Erythroblast (primary cell): ENCODE measurements around the gene PGLYRP4.
"Not testable (repeated sequence)": the region's sequence is repeated elsewhere in the genome, so short reads cannot be mapped to it uniquely, and the experiment has no call there.

Experiments
- DNase-seq, 2 experiments: peaks; one replicate each; lab custom pipeline; 2025; lab: John Stamatoyannopoulos, UW
- GATA1 ChIP-seq: IDR thresholded peaks from 2 replicates; pipeline ENCODE4 v1.6.1; 2011; ENCODE audit warnings: low read depth, mild to moderate bottlenecking, control low read depth, low read length, moderate library complexity
- POLR2A ChIP-seq: IDR thresholded peaks from 2 replicates; pipeline ENCODE4 v1.6.1; 2011; ENCODE audit warnings: mild to moderate bottlenecking, low read length

Gene PGLYRP4

DNA sequence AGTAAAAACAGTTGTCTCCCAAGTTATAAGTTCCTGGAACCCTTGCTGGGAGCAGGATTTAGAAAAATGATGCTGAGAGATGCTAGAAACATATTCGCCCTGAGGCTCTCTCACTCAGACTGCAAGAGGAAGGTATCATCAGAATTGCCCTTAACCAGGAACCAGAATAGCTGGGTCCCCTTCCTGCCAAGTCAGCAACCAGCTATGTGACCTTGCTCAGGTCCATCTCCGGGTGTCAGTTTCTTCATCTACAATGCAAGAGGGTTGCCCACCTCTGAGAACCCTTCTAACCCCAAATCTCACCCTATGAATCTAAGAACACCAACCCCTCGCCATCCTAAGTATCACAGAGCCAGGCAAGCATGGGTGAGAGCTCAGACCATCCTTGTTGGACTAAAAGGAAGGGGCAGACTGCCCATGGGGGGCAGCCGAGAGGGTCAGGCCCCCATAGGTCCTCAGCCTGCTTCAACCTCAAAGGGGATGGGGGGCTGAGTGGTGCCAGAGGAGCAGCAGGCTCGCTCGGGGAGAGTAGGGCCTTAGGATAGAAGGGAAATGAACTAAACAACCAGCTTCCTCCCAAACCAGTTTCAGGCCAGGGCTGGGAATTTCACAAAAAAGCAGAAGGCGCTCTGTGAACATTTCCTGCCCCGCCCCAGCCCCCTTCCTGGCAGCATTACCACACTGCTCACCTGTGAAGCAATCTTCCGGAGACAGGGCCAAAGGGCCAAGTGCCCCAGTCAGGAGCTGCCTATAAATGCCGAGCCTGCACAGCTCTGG, 8.6 kb upstream of the PGLYRP4 start:
- TF ChIP-seq GATA1 (no peak), POLR2A (no peak)
- DNase-seq = no peak

DNA sequence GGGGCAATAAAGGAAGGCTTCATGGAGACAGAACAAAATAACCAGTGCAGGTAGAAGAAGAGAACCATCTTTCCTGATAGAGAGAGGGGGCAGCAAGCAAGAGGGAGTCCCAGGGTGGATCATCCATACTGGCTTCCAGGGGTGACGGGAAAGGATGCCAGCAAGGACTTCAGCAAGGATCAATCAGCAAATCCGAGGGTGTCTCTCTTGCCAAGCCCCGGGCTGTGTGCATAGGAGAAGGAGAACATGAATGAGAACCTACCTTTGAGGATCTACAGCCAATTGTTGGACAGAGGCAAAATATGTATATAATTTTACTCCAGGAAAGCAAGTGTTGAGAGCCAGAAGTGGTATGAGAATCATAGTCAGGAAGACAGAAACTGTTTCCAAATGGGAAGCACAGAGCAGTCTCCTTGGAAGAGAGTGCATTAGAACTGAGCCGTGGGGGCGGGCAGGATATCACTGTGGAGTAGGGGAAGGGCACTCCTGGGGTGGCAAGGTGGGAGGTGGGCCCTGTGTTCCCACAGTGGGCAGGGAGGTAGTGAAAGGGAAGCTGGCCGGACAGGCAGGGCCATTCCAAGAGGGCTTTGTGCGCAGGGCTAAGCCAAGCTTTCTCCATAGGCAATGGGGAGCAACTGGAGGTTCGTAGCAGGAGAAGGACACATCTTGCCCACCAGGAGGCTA, 7.9 kb upstream of the PGLYRP4 start:
- TF ChIP-seq GATA1 (no peak), POLR2A (no peak)
- DNase-seq = no peak

DNA sequence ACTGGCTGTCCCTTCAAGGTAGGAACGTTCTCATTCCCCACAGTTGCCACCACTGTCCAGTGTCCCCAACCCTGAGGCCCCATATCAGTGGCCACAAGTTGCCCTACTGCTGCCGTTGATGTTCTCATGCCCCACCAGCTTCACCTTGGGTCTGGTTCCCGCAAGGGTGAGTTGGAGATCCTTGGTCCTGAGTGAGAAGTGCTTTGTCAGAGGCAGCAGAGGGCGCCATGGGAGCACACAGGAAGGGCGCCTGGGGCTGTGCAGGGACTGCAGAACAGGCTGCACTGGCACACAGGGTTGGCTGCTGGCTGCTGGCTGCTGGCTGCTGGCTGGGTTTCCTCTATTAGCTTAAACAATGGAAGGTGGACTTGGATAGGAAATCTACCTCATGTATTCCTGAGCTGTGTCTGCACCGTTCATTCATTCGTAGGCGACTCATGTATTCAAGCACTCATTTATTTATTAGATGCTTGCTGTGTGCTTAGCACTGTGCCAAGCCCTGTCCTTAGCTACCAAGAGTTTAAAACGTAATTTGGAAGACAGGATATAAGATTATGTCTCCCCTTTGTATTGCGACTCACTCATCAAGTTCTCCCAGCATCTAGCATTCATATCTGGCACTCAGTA, 6.9 kb upstream of the PGLYRP4 start:
- TF ChIP-seq POLR2A = no peak
- TF ChIP-seq GATA1 = no peak
- DNase-seq = peak; percentile 71 to 73

DNA sequence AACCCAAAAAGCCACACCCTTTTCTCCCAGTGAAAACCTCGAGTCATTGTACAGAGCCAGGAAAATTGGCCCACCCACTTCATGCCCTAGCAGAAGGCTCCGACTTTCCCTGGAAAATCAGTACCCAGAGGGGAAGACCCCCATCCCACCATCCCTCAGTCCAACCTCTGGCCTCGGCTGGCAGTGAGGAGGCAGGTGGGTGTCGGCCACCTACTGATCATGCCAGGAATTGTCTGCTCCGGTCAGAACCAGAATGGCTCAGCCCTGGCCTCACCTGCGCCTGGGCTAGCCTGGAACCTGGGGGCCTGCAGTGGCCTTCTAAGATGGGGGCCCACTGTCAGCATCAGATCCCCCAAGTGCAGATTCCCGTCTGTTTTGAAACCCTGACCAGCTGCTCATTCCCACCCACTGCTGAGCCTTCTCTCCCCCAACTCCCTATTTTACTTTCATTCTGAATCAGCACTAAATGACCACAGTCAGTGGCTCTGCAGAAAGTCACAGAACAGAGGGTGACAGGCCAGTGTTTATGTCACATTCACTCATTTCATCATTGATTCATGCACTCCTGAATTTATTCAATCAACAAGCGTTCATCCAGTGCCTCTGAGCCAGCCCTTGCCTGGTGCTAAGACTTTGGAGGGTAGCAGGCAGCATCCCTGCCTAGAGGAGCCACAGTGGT, 6.0 kb upstream of the PGLYRP4 start:
- TF ChIP-seq POLR2A = no peak
- no peak for TF ChIP-seq GATA1
- no peak for DNase-seq

DNA sequence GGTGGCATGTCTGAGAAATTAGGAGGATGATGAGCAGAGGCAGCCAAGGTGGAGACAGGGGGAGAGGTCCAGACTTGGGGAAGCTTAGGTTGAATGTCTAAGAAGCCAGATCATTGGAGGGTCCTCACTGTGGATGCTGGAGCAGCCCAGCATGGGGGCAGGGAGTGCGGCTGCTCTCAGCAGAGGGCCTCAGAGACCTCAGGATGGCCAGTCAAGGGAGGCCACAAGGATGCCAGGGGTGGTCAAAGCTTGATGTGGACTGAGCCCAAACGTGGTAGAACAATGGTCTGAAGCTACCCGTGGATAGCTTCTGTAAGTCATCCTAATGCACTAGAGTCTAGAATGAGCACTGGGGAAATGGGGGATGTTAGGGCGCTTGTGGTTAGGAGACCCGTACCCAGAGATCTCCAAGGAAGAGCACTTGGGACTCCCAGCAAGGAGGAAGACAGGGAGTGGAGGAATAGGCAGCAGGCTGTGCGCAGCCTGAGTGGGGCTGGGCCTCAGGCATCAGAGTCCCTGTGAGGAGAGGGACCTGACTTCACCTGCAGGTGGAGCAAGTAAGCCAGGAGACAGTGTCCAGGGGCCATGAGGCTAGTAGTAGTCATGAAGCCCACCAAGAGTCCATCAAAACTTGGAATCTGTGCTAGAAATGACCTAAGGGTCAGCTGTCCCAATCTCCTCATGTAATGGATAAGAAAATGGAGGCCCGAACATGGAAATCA, 4.7 kb upstream of the PGLYRP4 start:
- peak; percentile 14 to 17 for DNase-seq
- no peak for TF ChIP-seq POLR2A
- TF ChIP-seq GATA1 = no peak

DNA sequence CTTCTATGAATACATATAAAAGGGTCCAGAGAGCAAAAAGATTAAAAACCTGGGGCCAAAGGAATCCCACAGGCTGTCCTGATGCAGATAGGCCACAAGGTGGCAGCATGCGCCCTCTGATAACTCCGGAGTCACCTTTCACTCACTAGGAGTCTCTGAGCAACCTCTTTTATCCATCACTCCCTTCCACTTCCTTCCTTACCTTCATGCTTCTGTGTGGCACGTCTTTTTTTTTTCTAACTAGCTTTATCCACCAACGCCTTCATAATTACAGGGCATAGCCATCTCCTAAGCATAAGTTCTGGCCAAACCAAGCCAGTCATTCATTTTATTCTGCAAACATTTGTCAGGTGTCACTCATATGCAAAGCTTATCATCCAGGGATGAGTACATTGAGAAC, 3.9 kb upstream of the PGLYRP4 start:
- TF ChIP-seq POLR2A (no peak), GATA1 (no peak)
- DNase-seq = peak; percentile 72 to 82

DNA sequence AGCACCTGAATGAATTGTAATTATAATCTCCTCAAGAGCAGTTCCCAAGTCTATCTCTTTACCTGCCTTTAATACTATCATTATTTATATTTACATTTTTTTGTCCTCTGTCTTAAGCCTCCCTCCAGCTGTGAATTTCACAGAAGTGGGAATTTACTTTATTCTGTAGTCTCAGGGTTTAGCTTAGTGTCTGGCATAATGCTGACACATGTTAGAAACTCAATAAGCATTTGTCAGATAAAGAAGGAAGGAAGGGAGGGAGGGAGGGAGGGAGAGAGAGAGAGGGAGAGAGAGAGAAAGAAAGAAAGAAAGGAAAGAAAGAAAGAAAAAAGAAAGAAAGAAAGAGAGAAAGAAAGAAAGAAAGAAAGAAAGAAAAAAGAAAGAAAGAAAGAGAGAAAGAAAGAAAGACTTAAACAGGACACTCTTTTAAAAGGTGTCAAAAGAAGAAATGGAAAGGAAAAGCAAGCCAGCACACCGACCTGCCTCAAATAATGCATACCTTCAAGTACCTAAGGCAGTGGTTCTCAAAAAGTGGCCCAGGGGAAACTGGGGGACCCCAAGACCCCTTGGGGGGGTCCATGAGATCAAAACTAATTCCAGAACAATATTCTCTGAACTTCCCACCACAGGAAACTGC, 1.8 kb upstream of the PGLYRP4 start:
- peak; percentile 11 to 18 for DNase-seq
- TF ChIP-seq POLR2A (no peak), GATA1 (no peak)

DNA sequence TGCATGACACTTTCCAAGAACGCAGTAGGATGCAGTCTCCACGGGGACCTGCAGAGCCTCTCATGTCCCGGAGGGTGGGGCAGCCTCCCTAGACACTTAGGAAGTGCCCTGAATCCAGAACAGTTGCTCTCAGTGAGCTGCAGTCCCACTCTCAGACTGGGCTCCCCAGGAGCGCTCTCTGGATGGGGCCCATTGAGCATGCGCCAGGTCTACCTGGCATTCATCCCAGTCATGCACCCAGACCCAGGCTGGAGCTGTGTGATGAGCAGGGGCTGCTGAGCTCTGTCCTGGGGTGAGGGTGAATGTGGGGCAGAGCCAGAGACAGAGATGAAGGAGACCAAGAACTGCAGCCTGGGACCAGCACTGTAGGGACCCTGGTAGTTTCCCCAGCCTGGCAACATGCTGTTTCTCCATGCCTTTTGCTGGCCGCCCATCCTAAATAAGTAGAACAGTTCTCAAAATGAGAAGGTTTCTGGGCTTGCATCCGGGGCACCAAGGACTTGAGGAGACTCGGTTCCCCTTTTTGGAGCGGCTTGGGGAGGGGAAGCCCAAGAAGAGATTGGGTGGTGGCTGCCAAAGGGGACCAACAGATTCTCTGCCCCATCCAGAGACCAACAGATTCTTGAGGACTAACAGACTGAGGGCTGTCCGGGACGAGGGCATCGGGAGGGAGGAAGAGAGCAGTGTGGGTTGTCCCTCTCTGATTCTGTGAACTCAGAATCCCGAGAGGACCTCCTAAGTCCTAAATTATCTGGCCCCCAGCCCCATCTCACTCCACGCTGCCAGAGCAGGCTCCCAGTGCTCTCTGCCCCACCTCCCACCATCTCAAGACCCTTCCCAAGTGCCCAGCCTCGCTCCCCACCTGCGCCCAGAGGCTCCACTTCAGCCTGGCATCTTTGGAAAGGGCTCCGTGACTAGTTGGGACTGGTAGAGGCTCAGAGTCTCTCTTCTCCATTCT, 1.0 kb upstream of the PGLYRP4 start:
- TF ChIP-seq POLR2A = no peak
- no peak for TF ChIP-seq GATA1
- DNase-seq = peak; percentile 18 to 20

DNA sequence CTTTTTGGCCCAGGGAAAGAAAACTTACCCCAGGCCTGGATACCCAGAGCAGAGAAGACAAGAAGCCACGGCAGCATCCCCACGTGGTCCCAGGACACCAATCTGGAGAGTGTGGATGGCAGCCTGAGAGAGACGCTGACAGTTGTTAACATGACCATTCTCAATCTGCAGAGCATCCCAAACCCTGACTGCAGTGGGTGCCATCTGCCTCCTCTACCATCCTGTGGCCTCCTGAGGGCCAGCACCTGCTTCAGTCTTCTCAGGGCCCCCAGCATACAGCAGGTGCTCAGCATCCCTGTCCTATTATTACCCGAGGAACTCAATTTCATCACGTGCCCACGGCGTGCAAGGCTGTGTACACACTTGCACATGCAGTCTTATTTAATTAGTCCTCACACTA, 785 bp downstream of the PGLYRP4 start:
- no peak for TF ChIP-seq POLR2A
- TF ChIP-seq GATA1 = no peak
- no peak for DNase-seq

DNA sequence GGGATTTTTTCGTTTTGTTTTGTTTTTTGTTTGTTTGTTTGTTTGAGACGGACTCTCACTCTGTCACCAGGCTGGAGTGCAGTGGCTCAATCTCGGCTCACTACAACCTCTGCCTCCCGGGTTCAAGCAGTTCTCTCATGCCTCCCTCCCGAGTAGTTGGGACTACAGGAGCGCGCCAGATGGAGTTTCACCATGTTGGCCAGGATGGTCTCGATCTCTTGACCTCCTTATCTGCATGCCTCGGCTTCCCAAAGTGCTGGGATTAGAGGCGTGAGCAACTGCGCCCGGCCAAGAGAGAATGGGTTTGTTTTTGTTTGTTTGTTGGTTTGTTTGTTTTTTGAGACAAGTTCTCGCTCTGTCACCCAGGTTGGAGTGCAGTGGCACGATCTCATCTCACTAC, 1.6 kb downstream of the PGLYRP4 start:
- not testable (repeated sequence) for DNase-seq

DNA sequence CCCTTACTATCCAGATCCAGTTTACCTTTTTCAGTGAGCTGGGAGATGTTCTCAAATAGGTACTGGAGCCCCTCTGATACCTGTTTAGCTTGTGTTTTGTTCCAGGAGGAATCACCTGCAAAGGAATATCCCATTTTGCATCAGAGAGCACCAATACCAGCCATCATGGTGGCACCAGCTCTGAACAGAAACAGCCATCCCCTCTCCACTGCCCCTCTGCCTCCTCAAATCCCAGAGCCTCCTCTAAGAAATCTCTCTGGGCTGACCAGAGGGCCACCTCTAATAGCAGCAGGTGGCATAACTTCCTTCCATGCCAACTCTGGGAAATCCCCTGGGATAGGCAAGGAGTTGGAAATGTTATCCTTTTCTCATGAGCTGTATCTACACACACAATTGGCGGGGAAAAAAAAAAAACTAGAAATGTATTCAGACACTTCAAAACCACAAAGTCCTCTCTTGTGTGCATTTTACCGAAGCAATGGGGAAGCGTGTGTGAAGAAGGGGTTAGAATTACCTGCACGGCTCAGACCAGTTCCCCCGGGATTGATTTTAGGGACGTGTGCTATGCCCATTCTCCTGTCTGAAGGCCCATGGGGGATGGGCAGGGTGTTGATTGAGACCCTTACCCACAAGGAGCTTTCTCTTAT, 2.4 kb downstream of the PGLYRP4 start:
- DNase-seq = no peak
- no peak for TF ChIP-seq GATA1
- no peak for TF ChIP-seq POLR2A
